SU-DHL-6 (cell line): ENCODE measurements around the gene TIMM17B.

ENCODE experiments used
- CTCF ChIP-seq: fragments of 200-600 bp; sonication (generic); IDR thresholded peaks from one replicate; pipeline ENCODE4 v1.5.1; 2017; ENCODE audit warnings: antibody characterized with exemption, mild to moderate bottlenecking, low read length, moderate library complexity; ENCODE audit not compliant: insufficient read depth, poor library complexity, severe bottlenecking
- EZH2phosphoT487 ChIP-seq: fragments of 200-600 bp; sonication (generic), shearing (Covaris generic); conservative IDR thresholded peaks from 2 replicates; pipeline ENCODE4 v1.6.1; 2018; ENCODE audit warnings: mild to moderate bottlenecking, antibody characterized with exemption, low read length, moderate library complexity, mixed read lengths

GRCh38 chrX:48923771-48924170 is 26.2 kb upstream of the TIMM17B start:
- TF ChIP-seq CTCF = no peak
- no peak for TF ChIP-seq EZH2phosphoT487
